CD14-positive monocyte (primary cell): ENCODE measurements around the gene E2F4. TPM values are rescaled to one million over a fixed set of nuclear protein-coding genes. Genes with fewer than 3 reads are reported as not detected.

ENCODE experiments used
- DNase-seq, 3 donors: peaks; one replicate each; pipeline ENCODE4 v3.0.0-alpha.2; 2011 to 2022
- H2AFZ ChIP-seq: 2 replicates; pipeline ENCODE4 v1.6.0; 2012; ENCODE audit warnings: mild to moderate bottlenecking, low read depth, low read length, inconsistent platforms; ENCODE audit not compliant: insufficient read depth, poor library complexity, severe bottlenecking
- H3K27ac ChIP-seq, 2 donors: 1 replicate in 1 of 2; 2 replicates in 1 of 2; pipeline ENCODE4 v1.5.1; 2012 to 2013; ENCODE audit warnings: low read length in 2 of 2, control low read depth in 1 of 2, inconsistent platforms in 1 of 2, low read depth in 1 of 2, mild to moderate bottlenecking in 1 of 2
- H3K27me3 ChIP-seq, 2 donors: one replicate each; pipeline versions ENCODE4 v1.6.0 to v1.6.1; 2011 to 2013; ENCODE audit warnings: low read length in 2 of 2; ENCODE audit not compliant: control insufficient read depth in 2 of 2, insufficient read depth in 2 of 2
- H3K36me3 ChIP-seq, 2 donors: replicated peaks in 1 of 2; 1 replicate in 1 of 2; 2 replicates in 1 of 2; pipeline versions ENCODE4 v1.5.1 to v1.6.1; 2012 to 2013; ENCODE audit warnings: low read length in 2 of 2, control low read depth in 1 of 2, inconsistent platforms in 1 of 2, mild to moderate bottlenecking in 1 of 2; ENCODE audit not compliant: insufficient read depth in 2 of 2, control insufficient read depth in 1 of 2
- H3K4me1 ChIP-seq, 2 donors: 1 replicate in 1 of 2; 2 replicates in 1 of 2; pipeline versions ENCODE4 v1.5.1 to v1.6.1; 2012 to 2013; ENCODE audit warnings: low read length in 2 of 2, control low read depth in 1 of 2, inconsistent platforms in 1 of 2, mild to moderate bottlenecking in 1 of 2, moderate library complexity in 1 of 2; ENCODE audit not compliant: insufficient read depth in 2 of 2, control insufficient read depth in 1 of 2
- H3K4me2 ChIP-seq: replicated peaks from 2 replicates; pipeline ENCODE3; 2012; ENCODE audit warnings: low read length, moderate library complexity, mild to moderate bottlenecking; ENCODE audit not compliant: poor library complexity, severe bottlenecking; ENCODE audit errors: extremely low read depth
- H3K4me3 ChIP-seq, 3 experiments: fragments of 200-600 bp in 1 of 3; sonication (generic) in 1 of 3; replicated peaks in 1 of 3; 1 replicate in 2 of 3; 2 replicates in 1 of 3; pipeline ENCODE4 v1.5.1; 2011 to 2013; ENCODE audit warnings: low read length in 3 of 3, mild to moderate bottlenecking in 3 of 3, control low read depth in 2 of 3, low read depth in 2 of 3, inconsistent platforms in 1 of 3, moderate library complexity in 1 of 3
- H3K79me2 ChIP-seq: 2 replicates; pipeline ENCODE4 v1.6.0; 2012; ENCODE audit warnings: mild to moderate bottlenecking, control low read depth, inconsistent platforms, low read length, moderate library complexity; ENCODE audit not compliant: insufficient read depth
- H3K9ac ChIP-seq: 2 replicates; pipeline ENCODE4 v1.6.0; 2017; ENCODE audit warnings: low read length, mild to moderate bottlenecking; ENCODE audit not compliant: insufficient read depth, poor library complexity, severe bottlenecking
- H3K9me3 ChIP-seq, 2 donors: replicated peaks in 1 of 2; 1 replicate in 1 of 2; 2 replicates in 1 of 2; pipeline versions ENCODE4 v1.5.1 to v1.6.1; 2012 to 2013; ENCODE audit warnings: low read length in 2 of 2, control low read depth in 1 of 2; ENCODE audit not compliant: control insufficient read depth in 1 of 2, insufficient read depth in 1 of 2
- H4K20me1 ChIP-seq: 2 replicates; pipeline ENCODE4 v1.6.0; 2012; ENCODE audit warnings: mild to moderate bottlenecking, low read length, control low read depth, moderate library complexity; ENCODE audit not compliant: insufficient read depth
- H3K27ac Mint-ChIP-seq, 7 donors: one replicate each; pipeline ENCODE4 v1.8.0; 2020; ENCODE audit warnings: mild to moderate bottlenecking in 7 of 7, mixed read lengths in 7 of 7, moderate library complexity in 6 of 7, inconsistent platforms in 2 of 7
- H3K27me3 Mint-ChIP-seq, 3 donors: one replicate each; pipeline ENCODE4 v1.8.0; 2021 to 2022; ENCODE audit warnings: low read depth in 3 of 3, mild to moderate bottlenecking in 3 of 3, mixed read lengths in 3 of 3, moderate library complexity in 3 of 3, inconsistent platforms in 1 of 3
- H3K36me3 Mint-ChIP-seq, 2 donors: one replicate each; pipeline ENCODE4 v1.8.0; 2020; ENCODE audit warnings: mixed read lengths in 2 of 2, inconsistent platforms in 1 of 2, mild to moderate bottlenecking in 1 of 2
- H3K4me1 Mint-ChIP-seq: one replicate; pipeline ENCODE4 v1.8.0; 2020; ENCODE audit warnings: mild to moderate bottlenecking, mixed read lengths
- H3K4me3 Mint-ChIP-seq, 2 donors: one replicate each; pipeline ENCODE4 v1.8.0; 2020; ENCODE audit warnings: mild to moderate bottlenecking in 2 of 2, mixed read lengths in 2 of 2, moderate library complexity in 1 of 2
- H3K9me3 Mint-ChIP-seq, 7 donors: one replicate each; pipeline ENCODE4 v1.8.0; 2020 to 2022; ENCODE audit warnings: mixed read lengths in 7 of 7, mild to moderate bottlenecking in 6 of 7, moderate library complexity in 6 of 7, inconsistent platforms in 2 of 7
- CTCF ChIP-seq: fragments of 200-600 bp; IDR thresholded peaks from one replicate; pipeline ENCODE4 v1.8.0; 2022; ENCODE audit warnings: antibody characterized with exemption, mild to moderate bottlenecking
- WGBS: methylation state at CpG from one replicate; pipeline ENCODE4 v1.1.5; 2013; ENCODE audit warnings: missing lambda C conversion rate; ENCODE audit not compliant: insufficient coverage; 5-methylcytosine and 5-hydroxymethylcytosine counted together
- intact Hi-C, 2 donors: fragments of 100-400 bp; cut with micrococcal nuclease; formaldehyde crosslinking; loops; one replicate each; pipeline versions ENCODE4 v1.15.0 to v1.15.1; 2023
- polyA plus RNA-seq, 3 donors: library from polyadenylated mRNA; depleted of rRNA in 1 of 3; unstranded in 2 of 3; stranded (reverse) in 1 of 3; fragments of 300-500 nt in 2 of 3; fragments of >200 nt in 1 of 3; fragmentation: Illumina TruSeq in 2 of 3; gene quantifications; 1 replicate in 2 of 3; 2 replicates in 1 of 3; pipeline ENCODE4 v1.2.3, GENCODE V29; 2012 to 2021

Gene E2F4
- polyA plus RNA-seq, 3 donors: 53.1 to 191 (median 61.5) TPM

GRCh38 chr16:67192781-67193361 is 916 bp downstream of the E2F4 start:
- TF ChIP-seq CTCF: no peak
- Mint-ChIP-seq H3K4me3 (peak overlapping the region; percentile 83 to 88), H3K27ac (peak overlapping the region; percentile 79 to 88 (median 83)), H3K36me3 (peaks cover 35 to 47% of the 10 kb centered on the region in 2 donors), H3K27me3 (no peaks in the 10 kb centered on the region), H3K4me1 (peaks cover 34% of the 10 kb centered on the region), H3K9me3 (peaks cover 0 to 2% (median 0%) of the 10 kb centered on the region in 7 donors)
- Histone ChIP-seq H3K36me3 (peaks cover 37 to 41% of the 10 kb centered on the region in 2 donors), H3K27ac (peak overlapping the region; percentile 53 to 87), H3K4me1 (peaks cover 18 to 20% of the 10 kb centered on the region in 2 donors), H3K4me2 (peak overlapping the region; percentile 83), H3K27me3 (no peaks in the 10 kb centered on the region), H4K20me1 (peaks cover 58% of the 10 kb centered on the region), H3K9me3 (no peaks in the 10 kb centered on the region), H3K9ac (peak overlapping the region; percentile 95), H2AFZ (peak overlapping the region; percentile 88), H3K79me2 (peaks cover 30% of the 10 kb centered on the region), H3K4me3 (peak overlapping the region; percentile 81 to 99 (median 95))
- 65% methylated on average over 5 of the region's 17 CpGs for WGBS
- no peak for DNase-seq
- intact Hi-C loops: loop anchor here (2.0 to 5.0 kb wide), 3 partner anchors 32 to 54 kb away; partner anchors contain the start of genes FHOD1 (in 2 of the 2) and TMEM208 (in 2 of the 2)

GRCh38 chr16:67193536-67193935 is 1.6 kb downstream of the E2F4 start:
- Histone ChIP-seq H3K9ac (no peak overlapping the region), H3K27ac (peak overlapping the region in 1 of 2 donors; percentile 87), H3K4me3 (peak overlapping the region in 1 of 3 experiments; percentile 95), H3K79me2 (peaks cover 30% of the 10 kb centered on the region), H3K36me3 (peaks cover 41 to 47% of the 10 kb centered on the region in 2 donors), H3K27me3 (no peaks in the 10 kb centered on the region), H3K4me1 (peaks cover 18 to 20% of the 10 kb centered on the region in 2 donors), H3K4me2 (peak overlapping the region; percentile 83), H2AFZ (no peak overlapping the region), H3K9me3 (no peaks in the 10 kb centered on the region), H4K20me1 (peaks cover 64% of the 10 kb centered on the region)
- Mint-ChIP-seq H3K9me3 (peaks cover 0 to 2% (median 0%) of the 10 kb centered on the region in 7 donors), H3K4me1 (peaks cover 36% of the 10 kb centered on the region), H3K27me3 (peaks cover 0 to 2% (median 0%) of the 10 kb centered on the region in 3 donors), H3K27ac (peak overlapping the region in 4 of 7 donors; percentile 80 to 88 (median 84)), H3K4me3 (no peak overlapping the region), H3K36me3 (peaks cover 42 to 53% of the 10 kb centered on the region in 2 donors)
- DNase-seq: no peak
- TF ChIP-seq CTCF: no peak
- intact Hi-C loops: loop anchor here (2.0 to 5.0 kb wide), 3 partner anchors 33 to 53 kb away; partner anchors contain the start of genes FHOD1 (in 2 of the 2) and TMEM208 (in 2 of the 2)
